Measurements from ENCODE around the gene SATB2.
A peak's percentile ranks its signal among the peaks of the same experiment; 100 is the strongest.

SATB2 gene

DNA sequence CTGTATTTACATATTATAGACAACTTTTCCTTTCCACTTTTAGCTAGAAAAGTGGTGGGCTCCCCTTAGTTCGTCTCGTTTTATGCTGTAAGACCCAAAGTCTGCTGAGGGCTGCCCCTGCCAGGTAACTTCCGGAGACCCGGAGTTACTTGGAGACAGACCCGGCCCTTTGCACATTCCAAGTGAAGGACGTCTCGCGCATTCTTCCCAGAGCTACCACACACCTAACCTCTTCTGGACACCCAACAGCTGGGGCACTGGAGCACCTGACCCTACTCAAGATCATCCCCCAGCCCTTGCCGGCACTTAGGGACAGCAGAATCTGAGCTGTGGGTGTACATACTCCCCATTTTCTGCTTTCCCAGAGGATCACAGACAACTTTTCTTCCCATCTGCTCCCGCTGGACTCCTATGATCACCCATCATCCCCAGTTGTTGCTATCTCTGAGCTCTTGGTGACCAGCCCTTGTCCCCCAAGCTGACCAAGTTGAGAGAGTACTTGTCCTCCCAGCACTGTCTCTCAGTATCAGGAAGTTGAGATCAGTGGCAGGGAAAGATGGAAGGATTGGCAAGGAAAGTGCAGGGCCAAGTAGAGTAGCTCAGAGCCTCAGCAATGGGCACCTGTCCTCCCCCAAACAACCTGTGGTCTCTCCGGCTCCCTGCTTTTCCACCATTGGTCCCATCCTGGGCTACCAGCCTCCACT is 8.4 kb upstream of the SATB2 start:
- no peak for DNase-seq (ENCODE audit: low read depth)

DNA sequence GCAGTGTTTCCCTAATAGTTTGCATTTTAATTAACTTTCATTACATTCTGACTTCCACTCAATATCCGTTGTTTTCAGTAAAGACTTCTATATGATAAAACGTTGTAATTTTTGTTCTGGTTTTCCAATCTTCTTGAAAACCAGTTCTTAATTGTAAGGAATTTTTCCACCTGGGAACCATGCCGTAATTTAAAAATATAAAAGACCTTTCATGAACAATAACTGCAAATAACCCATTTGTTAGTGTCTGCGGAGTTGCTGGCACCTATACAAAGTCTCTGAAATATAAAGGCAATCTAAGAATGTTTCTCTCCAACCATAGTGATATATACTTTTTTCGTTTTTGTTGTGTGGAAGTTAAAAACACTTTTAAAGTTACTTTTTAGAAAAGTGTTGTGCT is 7.7 kb upstream of the SATB2 start:
- no peak for DNase-seq (ENCODE audit: low read depth)

GRCh38 chr2:199464606-199465352 is 7.0 kb upstream of the SATB2 start:
- DNase-seq (ENCODE audit: low read depth) = no peak

DNA sequence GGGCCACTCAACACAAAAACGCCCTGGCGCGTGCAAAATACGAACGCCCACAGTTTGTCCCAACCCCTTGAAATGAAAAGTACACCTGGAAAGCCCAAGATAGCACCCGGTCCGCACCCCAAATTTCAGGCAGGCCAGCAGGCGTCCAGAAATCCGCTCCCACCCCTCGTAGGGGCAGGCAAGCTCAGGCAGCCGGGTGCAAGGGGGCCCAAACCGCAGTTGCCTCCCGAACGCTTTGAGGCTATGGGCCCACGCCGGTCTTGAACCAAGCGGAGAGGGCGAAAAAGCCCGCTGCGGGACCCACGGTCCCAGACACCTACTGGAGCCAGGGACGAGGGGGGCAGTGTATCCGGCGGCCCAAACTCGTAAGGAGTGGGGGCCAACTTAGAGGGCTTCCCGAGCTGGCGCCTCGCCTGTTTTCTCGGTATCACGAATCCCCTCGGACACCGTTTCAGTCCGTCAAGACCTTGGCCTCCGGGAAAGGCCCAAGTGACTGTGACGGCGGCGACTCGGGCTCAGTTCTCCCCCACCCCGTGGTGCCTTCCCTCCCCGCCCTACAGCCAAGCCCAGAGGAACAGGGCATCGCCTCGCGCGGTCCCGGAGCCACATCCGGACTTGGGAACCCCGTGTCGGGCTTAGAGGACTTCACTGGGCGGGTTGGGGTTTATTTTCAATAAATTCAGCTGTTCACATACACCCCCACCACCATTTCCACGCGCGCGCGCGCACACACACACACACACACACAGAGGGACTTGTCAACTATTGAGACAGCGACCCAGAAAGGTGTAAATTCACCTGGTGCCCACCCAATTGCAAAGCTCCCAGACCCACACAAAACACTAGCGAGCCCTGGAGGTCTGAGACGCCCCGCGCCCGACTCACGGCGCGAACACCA is 6.2 kb upstream of the SATB2 start:
- no peak for DNase-seq (ENCODE audit: low read depth)

DNA sequence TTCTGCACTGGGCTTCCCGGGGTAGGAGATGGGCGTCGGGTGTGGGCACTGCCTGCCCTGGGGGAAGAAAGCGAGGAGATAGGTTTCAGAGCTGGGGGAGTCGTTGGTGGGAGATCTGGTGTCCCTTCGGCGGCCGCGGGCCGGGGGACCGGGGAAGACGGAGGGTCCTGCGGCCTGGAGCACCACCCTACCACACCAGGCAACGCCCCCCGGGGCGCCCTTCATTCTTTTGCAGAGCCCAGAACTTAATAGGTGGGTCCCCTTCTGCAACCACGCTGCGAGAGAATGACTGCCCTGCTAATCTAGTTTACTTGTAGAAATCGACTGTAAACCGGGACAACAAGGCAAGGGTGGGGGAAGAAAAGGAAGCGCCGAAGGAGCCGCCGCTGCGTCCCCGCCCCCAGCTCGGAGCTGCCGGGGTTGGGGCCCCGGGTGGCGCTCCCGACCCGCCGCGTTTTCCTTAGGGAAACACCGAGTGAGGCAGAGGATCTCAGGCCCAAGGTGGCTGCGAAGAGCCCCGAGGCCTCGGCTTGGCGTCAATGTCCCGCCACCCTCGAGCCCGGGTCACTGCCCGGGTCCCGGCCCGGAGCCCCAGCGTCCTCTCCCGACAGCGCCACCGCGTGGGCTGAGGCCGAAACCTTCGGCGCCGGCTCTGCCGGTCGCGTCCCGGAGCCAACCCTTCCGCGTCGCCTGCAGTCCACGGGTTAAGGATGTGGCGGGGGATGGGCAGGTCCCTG is 5.4 kb upstream of the SATB2 start:
- peak; percentile 22 for DNase-seq (ENCODE audit: low read depth)

- no peak for DNase-seq (ENCODE audit: low read depth)
These were observed 4.7 kb upstream of the SATB2 start for GRCh38 chr2:199462347-199462955.

DNA sequence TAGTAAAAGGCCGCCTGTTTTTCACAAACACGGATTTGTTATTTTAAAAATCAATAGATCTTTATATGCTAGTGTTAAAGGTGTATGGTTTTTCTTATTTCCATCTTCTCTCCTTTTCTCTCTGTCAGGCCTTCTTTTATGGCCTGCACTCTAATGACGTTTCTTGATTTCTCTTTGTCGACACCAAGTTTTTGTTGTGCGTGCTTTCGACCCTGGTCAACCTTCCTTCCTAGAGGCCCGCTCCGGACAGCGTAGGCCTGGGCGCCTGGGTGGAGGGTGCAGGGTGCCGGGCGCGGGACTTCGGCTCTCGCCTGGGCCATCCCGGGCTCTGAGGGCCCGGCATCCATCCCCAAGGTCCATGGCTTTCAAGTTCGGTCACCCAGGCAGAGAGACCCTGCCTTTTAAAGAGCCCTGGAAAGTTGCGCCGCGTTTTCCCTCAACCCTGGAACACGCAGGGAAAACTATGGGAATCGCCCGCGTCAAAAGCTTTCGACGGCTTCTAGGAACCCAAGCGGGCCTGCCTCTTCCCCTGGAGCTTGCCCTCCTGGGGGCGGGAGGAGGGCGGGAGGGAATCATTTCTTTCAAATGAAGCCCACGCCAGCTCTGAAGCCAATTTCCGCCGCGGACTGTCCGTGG is 4.1 kb upstream of the SATB2 start:
- DNase-seq (ENCODE audit: low read depth) = no peak

- no peak for DNase-seq (ENCODE audit: low read depth)
These were observed 3.3 kb upstream of the SATB2 start for GRCh38 chr2:199460846-199461710.

DNA sequence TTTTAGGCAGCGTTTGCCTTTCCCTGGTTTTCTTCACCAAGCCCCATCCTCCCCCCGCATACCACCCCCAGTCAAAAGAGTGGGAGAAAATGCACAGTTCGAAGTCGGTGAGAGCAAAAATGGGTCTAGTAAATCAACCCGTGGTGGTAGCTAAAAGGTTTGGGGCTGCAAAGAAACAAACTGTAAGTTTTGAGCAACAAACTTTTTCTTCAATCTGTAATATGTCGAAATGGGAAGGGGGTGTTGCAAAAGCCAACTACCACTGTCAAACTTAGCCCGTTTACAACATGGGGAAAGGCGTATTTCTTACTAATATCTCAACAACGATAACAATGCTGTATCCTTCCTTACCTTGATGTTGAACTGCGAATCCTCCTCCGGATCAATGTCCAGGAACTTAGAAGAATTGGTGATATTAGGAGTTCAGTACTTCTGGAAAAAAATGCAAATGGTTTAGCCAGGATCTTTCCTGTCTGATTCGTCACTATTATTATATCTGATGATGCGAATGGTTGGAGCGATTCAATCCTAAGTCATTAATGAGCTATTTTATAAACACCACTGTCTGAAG is 2.4 kb upstream of the SATB2 start:
- DNase-seq (ENCODE audit: low read depth) = no peak

- DNase-seq (ENCODE audit: low read depth) = peak; percentile 42
These were observed 1.8 kb upstream of the SATB2 start for GRCh38 chr2:199459286-199460100.

DNA sequence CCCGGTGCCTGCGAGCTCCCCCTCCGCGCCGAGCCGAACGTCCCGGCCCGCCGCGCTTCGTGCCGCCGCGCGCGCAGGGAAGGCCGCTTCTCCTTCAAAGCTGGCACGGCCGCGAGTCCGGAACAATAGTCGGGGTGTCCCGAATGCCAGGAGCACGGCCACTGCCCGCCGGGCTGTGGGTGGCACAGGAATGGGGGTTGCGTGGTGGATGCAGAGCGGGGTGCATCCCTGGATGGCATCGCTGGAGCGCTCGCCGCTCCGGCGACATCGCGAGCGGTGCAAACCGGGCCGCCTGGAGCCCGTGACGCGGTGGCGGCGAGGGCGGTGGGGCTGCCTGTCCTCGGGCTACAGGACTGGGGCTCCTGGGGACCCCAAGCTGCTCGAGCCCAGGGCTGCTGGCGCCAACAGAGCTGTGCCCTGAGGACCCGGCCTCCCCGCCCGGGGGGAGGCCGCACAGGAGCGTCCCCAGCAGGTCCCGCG is 1.1 kb upstream of the SATB2 start:
- DNase-seq (ENCODE audit: low read depth) = no peak

- no peak for DNase-seq (ENCODE audit: low read depth)
These were observed 468 bp upstream of the SATB2 start for GRCh38 chr2:199458009-199458805.

DNA sequence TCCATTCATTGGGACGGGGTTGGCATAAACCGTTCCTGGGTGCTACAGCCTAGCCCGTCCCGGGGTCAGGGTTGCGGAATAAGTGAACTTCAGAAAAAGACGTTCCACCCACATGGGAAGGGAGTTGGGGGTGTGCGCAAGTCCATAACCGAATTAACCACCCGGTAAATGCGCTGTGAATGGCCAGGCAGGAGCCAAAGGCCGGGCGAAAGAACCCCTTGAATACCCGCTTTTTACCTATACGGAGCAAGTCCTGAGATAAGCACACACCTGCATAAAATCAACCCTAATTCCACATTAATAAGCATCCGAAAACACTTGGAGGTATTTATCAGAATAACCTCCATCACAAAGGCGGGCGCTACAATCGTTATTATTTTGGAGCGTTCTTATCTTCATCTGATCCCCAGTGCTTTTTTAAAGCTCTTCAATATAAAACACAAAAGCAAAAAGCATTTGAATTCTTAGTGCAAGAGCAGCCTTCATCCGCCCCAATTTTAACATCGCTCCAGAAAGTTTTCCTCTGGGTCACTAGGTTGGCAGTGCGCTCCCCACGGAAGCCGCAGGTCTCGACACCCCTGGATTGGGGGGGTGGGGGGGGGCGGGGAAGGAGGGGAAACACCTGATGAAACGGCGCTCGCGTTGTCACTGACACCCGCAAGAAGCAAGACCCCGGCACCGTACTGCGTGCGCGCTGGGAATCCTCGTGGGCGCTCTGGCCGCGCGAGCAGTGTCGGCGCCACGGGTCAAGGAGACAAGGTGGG is 1.2 kb downstream of the SATB2 start:
- DNase-seq (ENCODE audit: low read depth) = no peak

GRCh38 chr2:199455545-199456382 is 2.0 kb downstream of the SATB2 start:
- no peak for DNase-seq (ENCODE audit: low read depth)

- no peak for DNase-seq (ENCODE audit: low read depth)
These were observed 2.6 kb downstream of the SATB2 start for GRCh38 chr2:199455210-199455544.

DNA sequence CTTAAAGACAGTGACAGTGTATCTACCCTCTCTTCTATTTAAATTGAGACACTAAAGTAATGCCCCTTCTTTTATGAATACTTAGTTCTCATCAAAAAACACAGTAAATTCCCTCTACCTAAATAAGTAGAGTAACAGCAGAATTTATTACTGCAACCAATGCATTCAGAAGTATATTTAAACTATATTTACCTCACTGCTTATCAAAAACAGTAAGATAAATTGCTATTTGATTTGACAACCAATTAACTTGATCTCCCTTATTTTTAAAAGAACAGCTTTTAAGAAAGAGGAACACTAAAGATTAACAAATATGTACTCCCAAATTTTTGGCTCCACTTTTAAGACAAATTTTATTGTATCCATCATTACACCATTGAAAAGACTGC is 4.8 kb downstream of the SATB2 start:
- DNase-seq (ENCODE audit: low read depth) = no peak
